DOHH2 (cell line): ENCODE measurements around the gene NCBP3.

Experiments
- EZH2phosphoT487 ChIP-seq: fragments of 200-600 bp; sonication (generic); IDR thresholded peaks from 2 replicates; pipeline ENCODE4 v1.6.1; 2017; ENCODE audit warnings: borderline replicate concordance, mild to moderate bottlenecking, antibody characterized with exemption, low read length, moderate library complexity, mixed read lengths
- TF ChIP-seq, protein P1 (sequence below): fragments of 200-600 bp; sonication (generic); IDR thresholded peaks from one replicate; pipeline ENCODE4 v1.5.1; 2014; ENCODE audit warnings: antibody characterized with exemption, mild to moderate bottlenecking, low read depth, low read length; ENCODE audit not compliant: poor library complexity, severe bottlenecking

GRCh38 chr17:3894188-3894587 is 48.1 kb upstream of the NCBP3 start:
- TF ChIP-seq, protein P1, sequence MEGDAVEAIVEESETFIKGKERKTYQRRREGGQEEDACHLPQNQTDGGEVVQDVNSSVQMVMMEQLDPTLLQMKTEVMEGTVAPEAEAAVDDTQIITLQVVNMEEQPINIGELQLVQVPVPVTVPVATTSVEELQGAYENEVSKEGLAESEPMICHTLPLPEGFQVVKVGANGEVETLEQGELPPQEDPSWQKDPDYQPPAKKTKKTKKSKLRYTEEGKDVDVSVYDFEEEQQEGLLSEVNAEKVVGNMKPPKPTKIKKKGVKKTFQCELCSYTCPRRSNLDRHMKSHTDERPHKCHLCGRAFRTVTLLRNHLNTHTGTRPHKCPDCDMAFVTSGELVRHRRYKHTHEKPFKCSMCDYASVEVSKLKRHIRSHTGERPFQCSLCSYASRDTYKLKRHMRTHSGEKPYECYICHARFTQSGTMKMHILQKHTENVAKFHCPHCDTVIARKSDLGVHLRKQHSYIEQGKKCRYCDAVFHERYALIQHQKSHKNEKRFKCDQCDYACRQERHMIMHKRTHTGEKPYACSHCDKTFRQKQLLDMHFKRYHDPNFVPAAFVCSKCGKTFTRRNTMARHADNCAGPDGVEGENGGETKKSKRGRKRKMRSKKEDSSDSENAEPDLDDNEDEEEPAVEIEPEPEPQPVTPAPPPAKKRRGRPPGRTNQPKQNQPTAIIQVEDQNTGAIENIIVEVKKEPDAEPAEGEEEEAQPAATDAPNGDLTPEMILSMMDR: no peak
- TF ChIP-seq EZH2phosphoT487: no peak
